ENCODE measurements around the gene REV1.

DNA sequence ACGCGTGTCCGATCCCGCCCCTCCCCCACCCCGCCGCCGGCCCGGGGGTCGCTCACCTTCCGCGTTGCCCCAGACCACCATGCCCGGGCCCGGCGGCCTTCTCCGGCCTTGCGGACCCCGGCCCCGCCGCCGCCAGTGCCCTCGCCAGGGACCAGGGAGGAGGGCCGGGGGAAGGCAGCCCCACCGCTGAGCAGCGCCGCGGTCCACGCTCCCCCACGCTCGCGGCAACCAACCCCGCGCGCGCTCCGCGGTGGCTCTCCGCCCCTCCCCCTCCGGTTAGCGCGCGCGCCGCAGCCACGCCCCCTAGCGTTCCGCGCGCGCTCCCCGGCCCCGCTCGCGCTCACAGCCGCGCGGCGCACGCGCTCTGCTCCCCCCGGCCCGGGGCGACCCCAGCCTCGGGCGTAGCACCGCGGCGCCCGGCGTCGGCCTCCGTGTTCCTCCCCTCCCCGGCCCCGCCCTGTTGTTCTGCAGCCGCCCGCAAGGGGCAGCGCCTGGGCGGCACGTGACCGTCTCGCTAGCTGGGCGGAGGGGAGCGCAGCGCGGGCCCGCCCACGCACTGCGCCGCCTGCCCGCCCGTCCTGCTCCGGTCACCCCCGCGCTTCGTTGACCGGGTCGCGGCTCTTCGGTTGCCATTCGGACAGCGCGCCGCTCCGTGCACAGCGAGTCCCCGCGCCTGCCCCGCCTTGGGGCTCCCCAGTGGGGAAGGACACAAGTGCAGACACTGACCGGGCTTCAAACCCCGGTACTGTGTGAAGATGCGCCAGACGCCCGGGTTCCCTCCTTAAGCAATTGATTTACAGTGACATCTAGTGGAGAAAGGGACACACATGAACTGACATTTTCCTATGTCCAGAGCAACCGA lies at the start of gene REV1:
- TF ChIP-seq, protein P1, sequence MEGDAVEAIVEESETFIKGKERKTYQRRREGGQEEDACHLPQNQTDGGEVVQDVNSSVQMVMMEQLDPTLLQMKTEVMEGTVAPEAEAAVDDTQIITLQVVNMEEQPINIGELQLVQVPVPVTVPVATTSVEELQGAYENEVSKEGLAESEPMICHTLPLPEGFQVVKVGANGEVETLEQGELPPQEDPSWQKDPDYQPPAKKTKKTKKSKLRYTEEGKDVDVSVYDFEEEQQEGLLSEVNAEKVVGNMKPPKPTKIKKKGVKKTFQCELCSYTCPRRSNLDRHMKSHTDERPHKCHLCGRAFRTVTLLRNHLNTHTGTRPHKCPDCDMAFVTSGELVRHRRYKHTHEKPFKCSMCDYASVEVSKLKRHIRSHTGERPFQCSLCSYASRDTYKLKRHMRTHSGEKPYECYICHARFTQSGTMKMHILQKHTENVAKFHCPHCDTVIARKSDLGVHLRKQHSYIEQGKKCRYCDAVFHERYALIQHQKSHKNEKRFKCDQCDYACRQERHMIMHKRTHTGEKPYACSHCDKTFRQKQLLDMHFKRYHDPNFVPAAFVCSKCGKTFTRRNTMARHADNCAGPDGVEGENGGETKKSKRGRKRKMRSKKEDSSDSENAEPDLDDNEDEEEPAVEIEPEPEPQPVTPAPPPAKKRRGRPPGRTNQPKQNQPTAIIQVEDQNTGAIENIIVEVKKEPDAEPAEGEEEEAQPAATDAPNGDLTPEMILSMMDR (IDR thresholded peaks at IDR 0.05; ENCODE audit: low read depth, low read length) = peak; percentile 85
- TF ChIP-seq EZH2phosphoT487 (IDR thresholded peaks at IDR 0.05; ENCODE audit: low read depth) = no peak
